ENCODE data around the gene GJB4.

GJB4 gene

GRCh38 chr1:34743775-34744174 lies 15.8 kb upstream of the GJB4 start:
- DNase-seq (ENCODE audit: low read depth, low spot score): no peak
- TF ChIP-seq FOXP2 (optimal IDR thresholded peaks at IDR 0.05; ENCODE audit: control extremely low read depth, extremely low read length, insufficient read depth) (no peak), POLR2AphosphoS5 (IDR thresholded peaks at IDR 0.05; ENCODE audit: borderline replicate concordance, low read depth, low read length) (no peak), EZH2 (IDR thresholded peaks at IDR 0.05) (no peak)
- H3K4me3 ChIP-seq: no peak overlapping the region
- no peak overlapping the region for H3K27ac ChIP-seq
- H3K9me3 ChIP-seq (ENCODE audit: low read depth, low read length): no peaks in the 10 kb centered on the region
- no peak overlapping the region for H3K9ac ChIP-seq (ENCODE audit: insufficient read length)
- H3K36me3 ChIP-seq (ENCODE audit: insufficient read depth, low read length): no peaks in the 10 kb centered on the region

GRCh38 chr1:34744851-34745250 lies 14.7 kb upstream of the GJB4 start:
- Histone ChIP-seq H3K9ac (ENCODE audit: insufficient read length) (no peak overlapping the region), H3K27ac (no peak overlapping the region), H3K9me3 (ENCODE audit: low read depth, low read length) (no peaks in the 10 kb centered on the region), H3K36me3 (ENCODE audit: insufficient read depth, low read length) (no peaks in the 10 kb centered on the region), H3K4me3 (no peak overlapping the region)
- TF ChIP-seq EZH2 (IDR thresholded peaks at IDR 0.05) (no peak), FOXP2 (optimal IDR thresholded peaks at IDR 0.05; ENCODE audit: control extremely low read depth, extremely low read length, insufficient read depth) (no peak), POLR2AphosphoS5 (IDR thresholded peaks at IDR 0.05; ENCODE audit: borderline replicate concordance, low read depth, low read length) (no peak)
- no peak for DNase-seq (ENCODE audit: low read depth, low spot score)

DNA sequence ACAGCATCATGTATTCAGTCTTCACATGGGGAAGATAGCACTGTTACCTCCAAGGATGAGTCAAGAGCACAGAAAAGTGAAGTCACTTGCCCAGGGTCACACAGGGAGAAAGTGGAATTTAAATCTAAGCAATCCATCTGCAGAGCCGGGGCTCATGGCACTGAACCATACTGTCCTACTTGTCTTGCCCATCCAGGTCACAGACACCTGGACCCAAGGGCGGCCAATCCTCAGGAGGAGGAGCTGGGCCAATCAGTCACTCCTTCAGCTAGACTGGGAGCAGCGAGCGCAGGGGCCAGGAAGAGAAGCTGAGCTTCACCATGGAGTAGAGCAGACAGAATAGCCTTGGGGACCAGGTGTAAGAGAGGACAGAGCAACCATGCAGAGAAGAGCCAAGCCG lies 13.9 kb upstream of the GJB4 start:
- DNase-seq (ENCODE audit: low read depth, low spot score): no peak
- TF ChIP-seq EZH2 (IDR thresholded peaks at IDR 0.05) (no peak), POLR2AphosphoS5 (IDR thresholded peaks at IDR 0.05; ENCODE audit: borderline replicate concordance, low read depth, low read length) (no peak), FOXP2 (optimal IDR thresholded peaks at IDR 0.05; ENCODE audit: control extremely low read depth, extremely low read length, insufficient read depth) (no peak)
- H3K4me3 ChIP-seq: no peak overlapping the region

GRCh38 chr1:34746101-34746500 lies 13.4 kb upstream of the GJB4 start:
- no peaks in the 10 kb centered on the region for H3K36me3 ChIP-seq (ENCODE audit: insufficient read depth, low read length)
- no peak overlapping the region for H3K4me3 ChIP-seq
- H3K27ac ChIP-seq: no peak overlapping the region
- no peak for DNase-seq (ENCODE audit: low read depth, low spot score)
- H3K9ac ChIP-seq (ENCODE audit: insufficient read length): no peak overlapping the region
- no peaks in the 10 kb centered on the region for H3K9me3 ChIP-seq (ENCODE audit: low read depth, low read length)
- TF ChIP-seq FOXP2 (optimal IDR thresholded peaks at IDR 0.05; ENCODE audit: control extremely low read depth, extremely low read length, insufficient read depth): no peak
- no peak for TF ChIP-seq EZH2 (IDR thresholded peaks at IDR 0.05)
- no peak for TF ChIP-seq POLR2AphosphoS5 (IDR thresholded peaks at IDR 0.05; ENCODE audit: borderline replicate concordance, low read depth, low read length)

More for the DNA sequence above, 13.9 kb upstream of the GJB4 start:
- no peak overlapping the region for H3K9ac ChIP-seq (ENCODE audit: insufficient read length)
- H3K36me3 ChIP-seq (ENCODE audit: insufficient read depth, low read length): no peaks in the 10 kb centered on the region
- H3K27ac ChIP-seq: no peak overlapping the region
- H3K9me3 ChIP-seq (ENCODE audit: low read depth, low read length): no peaks in the 10 kb centered on the region

GRCh38 chr1:34746785-34747637 lies 12.5 kb upstream of the GJB4 start:
- no peak for TF ChIP-seq FOXP2 (optimal IDR thresholded peaks at IDR 0.05; ENCODE audit: control extremely low read depth, extremely low read length, insufficient read depth)
- no peak for TF ChIP-seq POLR2AphosphoS5 (IDR thresholded peaks at IDR 0.05; ENCODE audit: borderline replicate concordance, low read depth, low read length)
- TF ChIP-seq EZH2 (IDR thresholded peaks at IDR 0.05): no peak
- no peaks in the 10 kb centered on the region for H3K9me3 ChIP-seq (ENCODE audit: low read depth, low read length)
- H3K27ac ChIP-seq: no peak overlapping the region
- H3K36me3 ChIP-seq (ENCODE audit: insufficient read depth, low read length): no peaks in the 10 kb centered on the region
- H3K9ac ChIP-seq (ENCODE audit: insufficient read length): no peak overlapping the region
- no peak for DNase-seq (ENCODE audit: low read depth, low spot score)
- no peak overlapping the region for H3K4me3 ChIP-seq

- H3K27ac ChIP-seq: no peak overlapping the region
- no peaks in the 10 kb centered on the region for H3K9me3 ChIP-seq (ENCODE audit: low read depth, low read length)
- H3K36me3 ChIP-seq (ENCODE audit: insufficient read depth, low read length): no peaks in the 10 kb centered on the region
- DNase-seq (ENCODE audit: low read depth, low spot score): no peak
- TF ChIP-seq POLR2AphosphoS5 (IDR thresholded peaks at IDR 0.05; ENCODE audit: borderline replicate concordance, low read depth, low read length) (no peak), EZH2 (IDR thresholded peaks at IDR 0.05) (no peak), FOXP2 (optimal IDR thresholded peaks at IDR 0.05; ENCODE audit: control extremely low read depth, extremely low read length, insufficient read depth) (no peak)
- H3K4me3 ChIP-seq: no peak overlapping the region
- H3K9ac ChIP-seq (ENCODE audit: insufficient read length): no peak overlapping the region
These were observed 11.9 kb upstream of the GJB4 start for GRCh38 chr1:34747638-34747941.

DNA sequence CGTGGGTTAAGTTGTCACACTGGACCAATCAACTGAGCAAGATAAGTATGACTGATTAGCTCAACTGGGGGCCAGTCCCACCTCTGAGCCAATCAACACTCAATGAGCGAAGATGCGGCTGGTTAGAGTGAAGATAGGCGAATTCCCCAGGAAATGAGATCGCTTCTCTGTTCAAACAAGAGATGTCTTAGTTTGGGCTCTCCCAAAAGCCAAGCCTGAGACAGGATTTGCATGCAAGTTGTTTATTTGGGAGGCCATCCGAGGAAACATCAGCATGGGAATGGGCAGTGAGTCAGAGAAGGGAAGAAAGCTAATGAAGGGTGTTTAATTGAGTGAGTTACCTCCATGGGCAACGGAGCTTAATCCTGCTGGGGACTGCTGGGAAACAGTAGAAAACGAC lies 9.5 kb upstream of the GJB4 start:
- Histone ChIP-seq H3K4me3 (no peak overlapping the region), H3K36me3 (ENCODE audit: insufficient read depth, low read length) (no peaks in the 10 kb centered on the region), H3K9me3 (ENCODE audit: low read depth, low read length) (no peaks in the 10 kb centered on the region), H3K27ac (no peak overlapping the region), H3K9ac (ENCODE audit: insufficient read length) (no peak overlapping the region)
- DNase-seq (ENCODE audit: low read depth, low spot score): no peak
- TF ChIP-seq FOXP2 (optimal IDR thresholded peaks at IDR 0.05; ENCODE audit: control extremely low read depth, extremely low read length, insufficient read depth) (no peak), POLR2AphosphoS5 (IDR thresholded peaks at IDR 0.05; ENCODE audit: borderline replicate concordance, low read depth, low read length) (no peak), EZH2 (IDR thresholded peaks at IDR 0.05) (no peak)

- Histone ChIP-seq H3K9ac (ENCODE audit: insufficient read length) (no peak overlapping the region), H3K9me3 (ENCODE audit: low read depth, low read length) (no peaks in the 10 kb centered on the region), H3K4me3 (no peak overlapping the region), H3K27ac (no peak overlapping the region), H3K36me3 (ENCODE audit: insufficient read depth, low read length) (no peaks in the 10 kb centered on the region)
- no peak for DNase-seq (ENCODE audit: low read depth, low spot score)
- TF ChIP-seq POLR2AphosphoS5 (IDR thresholded peaks at IDR 0.05; ENCODE audit: borderline replicate concordance, low read depth, low read length) (no peak), FOXP2 (optimal IDR thresholded peaks at IDR 0.05; ENCODE audit: control extremely low read depth, extremely low read length, insufficient read depth) (no peak), EZH2 (IDR thresholded peaks at IDR 0.05) (no peak)
These were observed 8.9 kb upstream of the GJB4 start for GRCh38 chr1:34750610-34751009.

GRCh38 chr1:34753163-34753562 lies 6.4 kb upstream of the GJB4 start:
- DNase-seq (ENCODE audit: low read depth, low spot score): no peak
- Histone ChIP-seq H3K9me3 (ENCODE audit: low read depth, low read length) (no peaks in the 10 kb centered on the region), H3K36me3 (ENCODE audit: insufficient read depth, low read length) (no peaks in the 10 kb centered on the region), H3K4me3 (no peak overlapping the region), H3K27ac (no peak overlapping the region), H3K9ac (ENCODE audit: insufficient read length) (no peak overlapping the region)
- TF ChIP-seq FOXP2 (optimal IDR thresholded peaks at IDR 0.05; ENCODE audit: control extremely low read depth, extremely low read length, insufficient read depth) (no peak), EZH2 (IDR thresholded peaks at IDR 0.05) (no peak)
